Activated naive CD4-positive, alpha-beta T cell treated with anti-CD3 and anti-CD28 coated beads, Interleukin-2, amount 50 U/mL, for 24 hours (primary cell): ENCODE results near the gene NKX2-8.

ENCODE experiments used
- H3K27ac Mint-ChIP-seq: one replicate; pipeline ENCODE4 v1.8.0; 2021; ENCODE audit warnings: mild to moderate bottlenecking, mixed read lengths
- H3K27me3 Mint-ChIP-seq: one replicate; pipeline ENCODE4 v1.8.0; 2021; ENCODE audit warnings: mixed read lengths
- H3K36me3 Mint-ChIP-seq: one replicate; pipeline ENCODE4 v1.8.0; 2021; ENCODE audit warnings: mixed read lengths
- H3K4me1 Mint-ChIP-seq: one replicate; pipeline ENCODE4 v1.8.0; 2021; ENCODE audit warnings: mixed read lengths
- H3K4me3 Mint-ChIP-seq: one replicate; pipeline ENCODE4 v1.8.0; 2021; ENCODE audit warnings: mild to moderate bottlenecking, mixed read lengths
- H3K9me3 Mint-ChIP-seq: one replicate; pipeline ENCODE4 v1.8.0; 2021; ENCODE audit warnings: mixed read lengths

The NKX2-8 gene

DNA sequence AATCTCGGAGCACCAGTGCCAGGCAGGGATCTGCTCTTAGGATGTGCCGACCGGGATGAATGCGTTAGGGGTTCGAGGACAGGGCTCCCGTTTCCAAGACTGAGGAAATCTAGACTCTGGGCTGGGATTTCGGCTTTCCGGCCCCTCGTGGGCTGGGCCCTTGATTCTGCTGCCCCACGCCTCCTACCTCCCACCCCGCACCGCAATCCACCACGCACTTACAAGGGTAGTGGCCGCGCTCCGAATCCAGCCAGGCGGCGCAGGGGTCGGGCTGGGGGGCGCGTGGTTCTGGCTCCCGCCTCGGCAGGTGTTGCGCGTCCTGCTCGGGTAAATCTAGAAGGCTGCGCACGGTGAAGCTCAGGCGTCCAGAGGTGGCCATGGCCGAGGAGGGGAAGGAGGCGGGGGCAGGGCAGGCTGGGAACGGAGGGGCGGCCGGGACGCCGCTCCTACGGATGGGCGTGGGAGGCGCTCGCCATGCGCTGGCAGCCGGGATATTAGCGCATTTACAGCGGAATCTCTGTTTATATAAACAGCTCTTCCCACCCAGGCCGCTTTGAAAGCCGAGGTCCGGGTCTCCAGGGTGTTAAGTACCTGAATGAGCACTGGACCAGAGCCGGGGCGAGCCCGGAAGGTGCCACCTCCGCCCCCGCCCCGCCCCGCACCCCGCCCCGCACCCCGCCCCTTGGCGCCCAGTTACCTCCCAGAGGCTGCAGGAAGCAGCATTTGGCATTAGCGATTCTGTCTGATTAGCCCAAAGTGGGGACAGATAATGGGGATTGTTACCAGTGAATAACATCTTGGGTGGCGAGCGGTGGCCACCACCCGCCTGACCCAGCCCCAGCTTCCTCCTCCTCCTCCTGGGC, at the start of gene NKX2-8:
Gene NKX2-8 (minus strand): TSS at position 604 of the 863 bp plus-strand sequence. CDS start 225 bp downstream, at position 379.
- Mint-ChIP-seq H3K27me3 (peaks cover 49% of the 10 kb centered on the region), H3K9me3 (no peaks in the 10 kb centered on the region), H3K27ac (no peak within 1 kb of the TSS), H3K4me1 (no peaks in the 10 kb centered on the region), H3K36me3 (no peaks in the 10 kb centered on the region), H3K4me3 (no peak within 1 kb of the TSS)

DNA sequence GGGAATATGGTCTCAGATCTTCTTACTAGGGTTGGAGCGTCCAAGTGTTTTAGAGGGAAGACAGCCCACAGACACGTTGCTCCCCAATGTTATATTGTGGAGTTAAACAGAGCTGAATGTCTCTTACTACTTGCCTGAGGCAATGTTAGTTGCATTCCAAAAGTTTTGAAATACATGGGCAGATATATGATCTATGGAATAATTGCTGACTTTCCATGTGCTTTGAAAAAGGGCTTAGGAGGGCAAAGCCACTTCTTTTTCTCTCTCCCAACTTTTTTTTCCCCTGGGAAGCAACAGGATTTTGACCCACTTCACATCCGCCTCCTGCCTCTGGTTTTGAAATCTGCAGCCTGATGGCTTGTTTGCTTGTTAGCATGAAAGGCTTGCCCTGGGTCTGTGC, 45.6 kb upstream of the NKX2-8 start:
- H3K9me3 Mint-ChIP-seq: peaks cover 4% of the 10 kb centered on the region

DNA sequence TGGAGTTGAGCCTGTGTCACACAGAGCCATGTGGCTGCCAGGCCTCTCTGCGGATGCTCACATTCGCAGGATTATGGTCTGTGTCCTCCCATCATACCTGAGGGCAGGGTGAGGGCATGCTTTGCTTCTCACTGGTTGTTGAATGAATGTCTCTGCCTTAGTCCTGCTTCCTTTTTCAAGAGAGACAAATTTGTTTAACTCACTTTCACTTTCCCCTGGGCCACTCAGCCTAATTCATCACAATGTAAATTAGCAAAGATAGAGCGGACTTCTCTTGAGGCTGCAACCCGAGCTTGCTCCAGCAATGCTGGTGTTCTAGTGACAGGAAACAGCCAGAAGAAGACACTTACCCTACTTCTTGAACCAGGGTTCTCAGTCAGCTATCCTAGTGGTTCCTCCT, 43.7 kb upstream of the NKX2-8 start:
- Mint-ChIP-seq H3K36me3 (no peaks in the 10 kb centered on the region), H3K9me3 (peaks cover 11% of the 10 kb centered on the region), H3K4me3 (no peak overlapping the region), H3K27ac (no peak overlapping the region), H3K4me1 (no peaks in the 10 kb centered on the region), H3K27me3 (peaks cover 14% of the 10 kb centered on the region)

More for the DNA sequence above, 45.6 kb upstream of the NKX2-8 start:
- no peaks in the 10 kb centered on the region for H3K4me1 Mint-ChIP-seq
- H3K27me3 Mint-ChIP-seq: peaks cover 18% of the 10 kb centered on the region
- H3K4me3 Mint-ChIP-seq: no peak overlapping the region
- no peaks in the 10 kb centered on the region for H3K36me3 Mint-ChIP-seq
- H3K27ac Mint-ChIP-seq: no peak overlapping the region

DNA sequence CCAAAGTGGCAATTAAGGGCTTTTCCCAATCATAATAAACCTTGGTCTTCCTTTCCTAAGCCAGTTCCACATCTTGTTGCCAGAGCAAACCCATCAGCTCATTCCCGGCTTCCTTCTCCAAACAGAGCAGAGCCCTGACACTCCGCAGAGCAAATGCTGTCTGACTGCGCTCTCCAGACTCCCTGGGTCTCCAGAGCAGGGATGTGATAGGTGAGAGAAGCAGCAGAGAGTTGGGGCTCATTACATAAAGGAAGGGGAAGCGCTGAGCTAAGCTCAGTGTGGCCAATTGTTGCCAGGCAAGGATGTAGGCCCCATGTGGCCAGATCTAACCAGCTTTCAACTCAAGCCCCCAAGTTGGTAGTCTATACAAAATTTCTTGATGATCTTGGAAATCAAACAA, 43.0 kb upstream of the NKX2-8 start:
- H3K9me3 Mint-ChIP-seq: peaks cover 11% of the 10 kb centered on the region
- H3K27ac Mint-ChIP-seq: no peak overlapping the region
- no peaks in the 10 kb centered on the region for H3K4me1 Mint-ChIP-seq
- no peak overlapping the region for H3K4me3 Mint-ChIP-seq
- H3K27me3 Mint-ChIP-seq: peaks cover 15% of the 10 kb centered on the region
- no peaks in the 10 kb centered on the region for H3K36me3 Mint-ChIP-seq

DNA sequence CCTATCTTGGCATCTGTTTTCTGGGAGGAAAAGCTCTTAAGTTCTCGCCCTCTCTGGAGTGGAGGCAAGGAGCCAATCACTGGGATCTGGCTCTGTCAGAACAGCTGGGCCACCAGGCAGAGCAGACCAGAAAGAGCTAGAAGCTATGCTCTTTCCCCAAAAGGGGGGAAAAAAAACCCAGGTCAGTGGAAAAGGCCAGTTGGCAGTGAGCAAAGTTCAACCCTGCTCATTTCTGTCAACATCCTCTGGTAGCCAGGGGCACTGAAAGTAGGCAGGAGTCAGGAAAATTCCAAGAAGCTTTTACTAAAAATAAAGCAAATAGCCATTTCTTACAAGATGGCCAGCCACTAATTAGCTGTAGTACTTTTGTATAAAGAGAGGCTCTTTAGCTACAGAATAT, 42.6 kb upstream of the NKX2-8 start:
- Mint-ChIP-seq H3K4me3 (no peak overlapping the region), H3K36me3 (no peaks in the 10 kb centered on the region), H3K9me3 (peaks cover 11% of the 10 kb centered on the region), H3K27ac (no peak overlapping the region), H3K4me1 (no peaks in the 10 kb centered on the region), H3K27me3 (peaks cover 15% of the 10 kb centered on the region)

DNA sequence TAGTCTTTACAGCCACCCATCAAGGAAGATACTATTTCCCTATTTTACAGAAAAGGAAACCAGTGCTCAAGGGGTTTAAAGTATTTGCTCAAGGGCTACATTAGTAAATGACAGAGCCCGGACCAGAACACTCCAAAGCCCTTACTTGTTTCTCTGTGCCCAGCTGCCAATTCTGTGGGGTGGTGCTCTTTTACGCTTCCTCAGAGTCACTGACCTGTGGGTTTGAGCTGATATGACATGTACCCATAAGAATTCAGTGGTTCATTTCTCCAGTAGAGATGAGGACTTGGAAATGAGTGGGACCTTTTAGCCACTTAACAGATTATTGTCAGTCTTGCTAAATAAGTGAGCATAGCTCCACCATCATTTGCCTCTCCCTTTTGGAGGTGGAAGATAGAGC, 37.4 kb upstream of the NKX2-8 start:
- Mint-ChIP-seq H3K36me3 (no peaks in the 10 kb centered on the region), H3K4me1 (no peaks in the 10 kb centered on the region), H3K4me3 (no peak overlapping the region), H3K9me3 (peaks cover 7% of the 10 kb centered on the region), H3K27me3 (peaks cover 5% of the 10 kb centered on the region), H3K27ac (no peak overlapping the region)

DNA sequence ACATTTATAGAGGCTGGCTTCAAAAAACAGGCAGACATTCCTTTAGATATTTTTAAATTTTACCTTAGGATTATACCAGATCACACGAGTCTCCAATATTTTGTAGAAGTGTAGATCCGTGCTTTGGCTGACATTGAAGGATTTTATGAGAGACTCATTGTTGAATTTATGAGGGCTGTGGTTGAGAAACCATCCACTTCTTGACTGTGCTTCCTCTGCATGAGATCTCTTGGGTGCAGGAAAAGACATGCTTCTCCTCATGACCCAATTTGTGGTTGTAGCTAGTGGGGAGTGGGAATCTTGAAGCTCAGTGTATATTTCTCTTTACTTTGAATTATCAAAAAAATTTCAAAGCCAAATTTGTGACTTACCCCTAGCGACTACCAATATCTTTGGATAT, 36.7 kb upstream of the NKX2-8 start:
- Mint-ChIP-seq H3K4me3 (no peak overlapping the region), H3K27me3 (peaks cover 5% of the 10 kb centered on the region), H3K4me1 (no peaks in the 10 kb centered on the region), H3K27ac (no peak overlapping the region), H3K9me3 (peaks cover 7% of the 10 kb centered on the region), H3K36me3 (no peaks in the 10 kb centered on the region)

DNA sequence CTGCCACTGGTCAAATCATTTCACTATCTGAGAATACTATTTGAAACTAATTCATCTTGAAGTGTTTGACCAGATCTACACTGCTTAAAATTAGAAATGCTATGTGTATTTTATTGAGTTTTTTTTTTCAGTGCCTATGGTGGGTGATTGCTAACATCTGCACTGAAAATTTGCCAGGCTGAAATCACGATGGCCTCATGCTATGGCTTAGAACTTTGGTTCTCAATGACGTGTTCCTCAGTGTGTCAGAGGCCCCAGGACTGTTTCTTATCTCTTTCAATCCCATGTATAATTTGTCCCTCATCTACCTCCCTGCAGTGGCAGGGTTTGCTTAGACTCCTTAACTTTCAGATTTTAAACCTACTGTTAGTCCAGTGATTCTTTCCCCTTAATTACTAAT, 36.2 kb upstream of the NKX2-8 start:
- Mint-ChIP-seq H3K27ac (no peak overlapping the region), H3K4me1 (no peaks in the 10 kb centered on the region), H3K27me3 (peaks cover 7% of the 10 kb centered on the region), H3K36me3 (no peaks in the 10 kb centered on the region), H3K9me3 (peaks cover 7% of the 10 kb centered on the region), H3K4me3 (no peak overlapping the region)

DNA sequence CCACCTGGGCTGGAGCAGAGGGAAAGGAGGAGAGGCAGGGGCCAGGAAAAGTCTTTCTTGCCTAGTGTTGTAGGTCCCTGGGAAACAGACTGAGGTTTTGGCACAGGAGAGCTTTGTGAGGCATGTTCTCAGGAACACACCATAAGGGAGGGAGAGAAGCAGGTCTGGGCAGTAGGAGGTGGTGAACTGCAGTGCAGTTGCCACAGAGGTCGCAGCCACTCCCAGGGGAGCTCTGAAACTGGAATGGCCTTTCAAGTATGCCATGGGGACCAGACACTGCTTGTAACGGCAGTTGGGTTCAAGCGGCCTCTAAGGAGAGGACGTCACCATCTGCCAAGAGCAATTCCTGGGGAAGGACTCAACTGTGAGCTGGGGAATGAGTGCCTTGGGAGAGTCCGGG, 35.4 kb upstream of the NKX2-8 start:
- Mint-ChIP-seq H3K4me3 (no peak overlapping the region), H3K27ac (no peak overlapping the region), H3K4me1 (no peaks in the 10 kb centered on the region), H3K9me3 (peaks cover 7% of the 10 kb centered on the region), H3K36me3 (no peaks in the 10 kb centered on the region), H3K27me3 (peaks cover 7% of the 10 kb centered on the region)

DNA sequence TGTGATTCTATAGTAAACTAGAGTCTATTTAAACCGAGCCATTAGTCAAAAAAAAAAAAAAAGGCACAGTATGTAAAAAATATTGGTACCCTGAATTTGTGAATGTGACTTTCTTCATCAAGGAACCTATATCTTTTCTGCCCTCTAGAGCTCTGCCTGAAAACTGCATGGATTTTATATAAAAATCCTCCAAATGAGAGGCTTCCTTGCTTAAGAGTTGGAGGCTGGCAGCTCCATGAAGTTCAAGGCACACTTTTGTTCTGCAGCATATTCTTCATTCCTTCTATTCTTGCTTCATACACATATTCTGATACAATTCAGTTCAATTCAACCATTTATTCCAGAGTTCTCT, 23.1 kb upstream of the NKX2-8 start:
- Mint-ChIP-seq H3K36me3 (no peaks in the 10 kb centered on the region), H3K27me3 (peaks cover 9% of the 10 kb centered on the region), H3K9me3 (no peaks in the 10 kb centered on the region), H3K4me3 (no peak overlapping the region), H3K27ac (no peak overlapping the region), H3K4me1 (no peaks in the 10 kb centered on the region)

DNA sequence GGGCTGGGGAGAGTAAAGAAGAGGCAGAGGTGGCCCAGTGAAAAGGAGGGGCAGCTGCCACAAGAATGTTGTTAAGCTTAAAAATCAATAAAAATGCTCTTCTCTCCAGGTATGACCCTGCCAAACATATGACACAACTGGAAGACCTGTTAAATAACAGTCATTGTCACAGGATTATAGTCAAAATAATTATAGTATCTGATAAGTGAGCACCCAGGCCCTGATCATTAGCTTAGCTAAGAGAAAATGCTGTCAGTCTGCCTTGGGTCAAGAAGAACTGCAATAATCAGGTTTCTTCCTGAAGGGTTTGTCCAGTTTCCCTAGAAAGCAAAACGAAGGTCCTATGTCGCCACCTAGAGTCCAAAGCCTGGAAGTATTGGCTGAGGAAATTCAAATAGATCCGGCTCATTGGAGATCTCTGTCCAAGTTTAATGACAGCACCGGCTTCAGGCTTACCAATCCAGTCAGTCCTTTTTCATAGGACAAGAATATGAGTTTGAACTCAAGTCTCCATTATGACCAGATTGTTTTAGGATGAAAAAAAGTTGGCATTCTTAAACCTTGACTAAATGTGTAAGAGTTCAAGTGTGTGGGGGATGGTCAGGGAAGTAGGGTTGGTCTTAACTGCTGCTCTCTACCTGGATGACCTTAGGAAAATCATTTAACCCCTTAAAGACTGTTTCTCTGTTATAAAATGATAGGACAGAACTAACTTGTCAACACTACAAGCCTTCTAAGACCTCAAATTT, 22.5 kb upstream of the NKX2-8 start:
- no peaks in the 10 kb centered on the region for H3K4me1 Mint-ChIP-seq
- H3K27ac Mint-ChIP-seq: no peak overlapping the region
- no peaks in the 10 kb centered on the region for H3K9me3 Mint-ChIP-seq
- no peak overlapping the region for H3K4me3 Mint-ChIP-seq
- no peaks in the 10 kb centered on the region for H3K36me3 Mint-ChIP-seq
- peaks cover 12% of the 10 kb centered on the region for H3K27me3 Mint-ChIP-seq

DNA sequence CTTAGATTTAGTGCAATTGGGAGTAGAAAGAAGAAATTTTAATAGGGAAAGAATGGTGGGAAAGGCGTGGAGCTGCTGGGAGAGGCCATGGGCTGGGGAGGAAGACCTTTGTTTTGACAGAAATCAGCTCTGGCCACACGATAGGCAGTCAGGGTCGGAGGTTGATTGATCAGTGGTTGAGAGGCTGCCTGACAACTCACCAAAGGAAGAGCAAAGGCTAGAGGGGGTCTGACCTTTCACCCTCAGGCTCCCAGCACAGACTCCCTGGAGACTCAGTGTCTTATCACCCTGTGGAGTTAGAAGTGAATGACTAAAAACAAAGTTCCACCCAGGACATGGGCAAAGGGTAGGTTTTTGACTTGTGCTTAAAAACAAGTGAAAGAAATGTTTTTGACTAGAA, 18.0 kb upstream of the NKX2-8 start:
- Mint-ChIP-seq H3K27ac (no peak overlapping the region), H3K9me3 (no peaks in the 10 kb centered on the region), H3K4me1 (no peaks in the 10 kb centered on the region), H3K4me3 (no peak overlapping the region), H3K36me3 (no peaks in the 10 kb centered on the region), H3K27me3 (peaks cover 13% of the 10 kb centered on the region)

DNA sequence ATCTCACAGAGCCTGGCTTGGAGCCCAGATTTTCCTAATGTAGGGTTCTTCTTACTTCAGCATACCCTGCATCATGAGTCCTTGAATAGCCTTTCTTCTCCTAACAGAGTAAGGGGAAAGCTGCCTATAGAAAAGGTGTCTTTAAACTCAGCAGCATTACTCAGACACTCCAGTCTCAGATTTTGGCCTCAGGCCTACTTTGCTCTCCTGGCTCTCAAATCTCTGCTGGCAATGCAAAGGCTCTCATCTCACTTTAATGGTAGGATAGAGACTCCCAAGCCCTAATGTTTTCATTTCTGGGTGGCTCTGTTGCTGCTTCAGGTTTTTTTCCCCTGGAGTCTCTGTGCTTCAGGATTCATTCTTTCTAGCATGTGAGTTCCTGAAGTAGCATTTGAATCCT, 9.1 kb upstream of the NKX2-8 start:
- Mint-ChIP-seq H3K27ac (no peak overlapping the region), H3K27me3 (peaks cover 50% of the 10 kb centered on the region), H3K4me1 (no peaks in the 10 kb centered on the region), H3K36me3 (no peaks in the 10 kb centered on the region), H3K4me3 (no peak overlapping the region), H3K9me3 (no peaks in the 10 kb centered on the region)

DNA sequence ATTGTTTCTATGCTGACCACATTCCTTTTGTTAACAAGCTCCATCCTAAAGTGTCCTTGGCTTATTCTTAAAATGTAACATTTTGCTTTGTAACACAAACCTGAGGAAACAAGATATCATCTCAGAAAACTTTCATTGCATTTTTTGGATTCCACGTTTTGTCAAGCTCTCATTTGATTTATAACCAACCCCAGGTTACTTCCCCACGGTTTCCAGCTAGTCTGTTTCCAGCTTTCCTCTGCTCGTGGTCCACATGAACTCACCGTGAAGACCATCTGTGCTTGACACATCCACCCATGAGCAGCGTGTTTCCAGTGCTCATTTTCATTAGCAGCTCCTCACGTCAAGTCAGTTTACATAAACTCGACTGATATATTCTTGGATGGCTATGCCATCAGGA, 6.4 kb upstream of the NKX2-8 start:
- H3K27me3 Mint-ChIP-seq: peaks cover 60% of the 10 kb centered on the region
- H3K27ac Mint-ChIP-seq: no peak overlapping the region

DNA sequence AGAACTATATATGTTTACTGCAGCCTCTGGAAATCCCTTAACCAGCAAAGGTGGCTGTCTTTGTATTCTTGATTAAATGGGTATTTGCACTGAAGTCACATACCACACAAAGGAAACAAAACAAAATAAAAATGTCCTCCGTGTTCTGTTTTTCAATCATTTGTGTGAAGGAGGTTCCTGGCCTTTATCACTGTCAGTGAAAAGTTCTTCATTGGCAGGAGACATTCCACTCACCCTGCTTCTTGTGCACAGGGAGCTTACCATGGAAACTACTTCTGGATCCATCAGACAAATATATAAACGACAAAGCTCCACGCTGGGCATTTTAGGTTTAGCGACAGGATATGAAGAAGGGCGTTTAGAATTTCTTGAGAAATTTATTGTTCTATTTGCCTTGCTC, 5.7 kb upstream of the NKX2-8 start:
- no peak overlapping the region for H3K4me3 Mint-ChIP-seq
- H3K27ac Mint-ChIP-seq: no peak overlapping the region
- H3K4me1 Mint-ChIP-seq: no peaks in the 10 kb centered on the region
- no peaks in the 10 kb centered on the region for H3K9me3 Mint-ChIP-seq
- H3K27me3 Mint-ChIP-seq: peaks cover 58% of the 10 kb centered on the region
- no peaks in the 10 kb centered on the region for H3K36me3 Mint-ChIP-seq

More for the DNA sequence above, 6.4 kb upstream of the NKX2-8 start:
- H3K36me3 Mint-ChIP-seq: no peaks in the 10 kb centered on the region
- H3K4me1 Mint-ChIP-seq: no peaks in the 10 kb centered on the region
- no peak overlapping the region for H3K4me3 Mint-ChIP-seq
- H3K9me3 Mint-ChIP-seq: no peaks in the 10 kb centered on the region

DNA sequence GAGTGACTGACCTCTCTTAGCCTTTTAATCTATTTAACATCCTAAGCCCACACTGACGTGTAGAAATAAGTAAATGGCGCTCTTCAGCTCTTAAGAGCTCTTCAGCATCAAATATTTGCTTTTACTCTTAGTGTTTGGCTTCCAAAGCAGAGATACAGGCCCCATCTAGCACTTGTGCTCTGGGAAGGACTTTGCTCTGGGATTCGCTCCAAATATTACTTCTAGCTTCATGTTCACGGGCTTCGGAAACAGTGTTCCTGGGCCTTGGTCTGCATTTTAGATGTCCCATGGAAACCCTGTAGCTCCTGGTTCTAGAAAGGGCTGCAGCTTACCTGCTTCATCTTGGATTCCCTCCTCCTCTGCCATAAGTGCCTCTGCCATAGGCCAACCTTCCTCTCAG, 2.7 kb upstream of the NKX2-8 start:
- H3K4me3 Mint-ChIP-seq: no peak overlapping the region
- no peak overlapping the region for H3K27ac Mint-ChIP-seq
- H3K27me3 Mint-ChIP-seq: peaks cover 58% of the 10 kb centered on the region
- H3K9me3 Mint-ChIP-seq: no peaks in the 10 kb centered on the region
- no peaks in the 10 kb centered on the region for H3K36me3 Mint-ChIP-seq
- H3K4me1 Mint-ChIP-seq: no peaks in the 10 kb centered on the region
